GM12878 (cell line): ENCODE results near the gene EML3.

ENCODE experiments used
- EGR1 ChIP-seq, 2 experiments: IDR thresholded peaks; 1 replicate in 1 of 2; 2 replicates in 1 of 2; pipeline ENCODE4 v1.6.1; 2011 to 2012; ENCODE audit warnings: low read depth in 2 of 2, low read length in 2 of 2, borderline replicate concordance in 1 of 2, mild to moderate bottlenecking in 1 of 2, moderate library complexity in 1 of 2
- NFIC ChIP-seq: IDR thresholded peaks from 2 replicates; pipeline ENCODE4 v1.6.1; 2012; ENCODE audit warnings: low read depth, mild to moderate bottlenecking, inconsistent platforms, low read length, moderate library complexity
- POLR2A ChIP-seq: IDR thresholded peaks from 2 replicates; pipeline ENCODE4 v1.6.1; 2011; ENCODE audit warnings: low read depth, mild to moderate bottlenecking, low read length
- POLR2AphosphoS5 ChIP-seq: IDR thresholded peaks from 2 replicates; pipeline ENCODE4 v1.6.1; 2011; ENCODE audit warnings: mild to moderate bottlenecking, low read length, inconsistent platforms
- SIN3A ChIP-seq: IDR thresholded peaks from 2 replicates; pipeline ENCODE4 v1.6.1; 2012; ENCODE audit warnings: low read depth, low read length, improper control_type of control experiment
- SMARCA5 ChIP-seq: fragments of 450-650 bp; IDR thresholded peaks from 2 replicates; pipeline ENCODE4 v1.6.1; 2017; ENCODE audit warnings: mild to moderate bottlenecking
- TF ChIP-seq, protein P1 (sequence below): IDR thresholded peaks from 2 replicates; pipeline ENCODE4 v1.6.1; 2012; ENCODE audit warnings: mild to moderate bottlenecking, low read depth, low read length
- TF ChIP-seq, protein P2 (sequence below): fragments of 150-350 bp; IDR thresholded peaks from 2 replicates; pipeline ENCODE4 v1.6.1; 2014; ENCODE audit warnings: mild to moderate bottlenecking, low read depth, low read length
- TF ChIP-seq, protein P3 (sequence below), 3 experiments: IDR thresholded peaks in 2 of 3; conservative IDR thresholded peaks in 1 of 3; 2 replicates each; pipeline ENCODE4 v1.5.1; 2011; ENCODE audit warnings: low read depth in 3 of 3, low read length in 3 of 3, mild to moderate bottlenecking in 3 of 3, control low read depth in 2 of 3, moderate library complexity in 2 of 3, inconsistent platforms in 1 of 3, mixed read lengths in 1 of 3; ENCODE audit not compliant: control insufficient read depth in 2 of 3, insufficient read depth in 1 of 3; ENCODE audit errors: extremely low read depth in 1 of 3

DNA sequence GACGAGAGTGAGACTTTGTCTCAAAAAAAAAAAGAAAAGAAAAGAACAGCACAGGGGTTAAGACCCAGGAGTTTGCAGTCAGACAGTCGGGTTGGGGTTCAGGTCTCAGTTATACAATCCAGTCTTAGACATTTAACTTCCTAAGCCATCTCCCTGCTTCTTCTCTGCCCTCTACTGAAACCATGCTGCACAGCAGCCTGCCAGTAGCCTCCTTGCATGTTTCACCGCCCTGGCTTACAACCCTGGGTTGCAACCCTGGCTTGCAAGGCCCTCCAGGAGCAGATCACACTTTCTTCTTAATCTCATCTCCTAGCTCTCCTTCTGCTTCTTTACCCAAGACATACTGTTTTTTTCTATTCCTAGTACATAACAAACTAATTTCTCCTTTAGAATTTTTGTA, 15.1 kb upstream of the EML3 start:
- TF ChIP-seq, protein P1, sequence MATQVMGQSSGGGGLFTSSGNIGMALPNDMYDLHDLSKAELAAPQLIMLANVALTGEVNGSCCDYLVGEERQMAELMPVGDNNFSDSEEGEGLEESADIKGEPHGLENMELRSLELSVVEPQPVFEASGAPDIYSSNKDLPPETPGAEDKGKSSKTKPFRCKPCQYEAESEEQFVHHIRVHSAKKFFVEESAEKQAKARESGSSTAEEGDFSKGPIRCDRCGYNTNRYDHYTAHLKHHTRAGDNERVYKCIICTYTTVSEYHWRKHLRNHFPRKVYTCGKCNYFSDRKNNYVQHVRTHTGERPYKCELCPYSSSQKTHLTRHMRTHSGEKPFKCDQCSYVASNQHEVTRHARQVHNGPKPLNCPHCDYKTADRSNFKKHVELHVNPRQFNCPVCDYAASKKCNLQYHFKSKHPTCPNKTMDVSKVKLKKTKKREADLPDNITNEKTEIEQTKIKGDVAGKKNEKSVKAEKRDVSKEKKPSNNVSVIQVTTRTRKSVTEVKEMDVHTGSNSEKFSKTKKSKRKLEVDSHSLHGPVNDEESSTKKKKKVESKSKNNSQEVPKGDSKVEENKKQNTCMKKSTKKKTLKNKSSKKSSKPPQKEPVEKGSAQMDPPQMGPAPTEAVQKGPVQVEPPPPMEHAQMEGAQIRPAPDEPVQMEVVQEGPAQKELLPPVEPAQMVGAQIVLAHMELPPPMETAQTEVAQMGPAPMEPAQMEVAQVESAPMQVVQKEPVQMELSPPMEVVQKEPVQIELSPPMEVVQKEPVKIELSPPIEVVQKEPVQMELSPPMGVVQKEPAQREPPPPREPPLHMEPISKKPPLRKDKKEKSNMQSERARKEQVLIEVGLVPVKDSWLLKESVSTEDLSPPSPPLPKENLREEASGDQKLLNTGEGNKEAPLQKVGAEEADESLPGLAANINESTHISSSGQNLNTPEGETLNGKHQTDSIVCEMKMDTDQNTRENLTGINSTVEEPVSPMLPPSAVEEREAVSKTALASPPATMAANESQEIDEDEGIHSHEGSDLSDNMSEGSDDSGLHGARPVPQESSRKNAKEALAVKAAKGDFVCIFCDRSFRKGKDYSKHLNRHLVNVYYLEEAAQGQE = no peak
- TF ChIP-seq SIN3A = no peak
- no peak for TF ChIP-seq SMARCA5
- no peak for TF ChIP-seq POLR2A
- no peak for TF ChIP-seq EGR1 (IDR thresholded peaks at IDR 0.05; ENCODE audit: borderline replicate concordance in 1 of 2, low read depth in 2 of 2, low read length in 2 of 2)
- TF ChIP-seq, protein P2, sequence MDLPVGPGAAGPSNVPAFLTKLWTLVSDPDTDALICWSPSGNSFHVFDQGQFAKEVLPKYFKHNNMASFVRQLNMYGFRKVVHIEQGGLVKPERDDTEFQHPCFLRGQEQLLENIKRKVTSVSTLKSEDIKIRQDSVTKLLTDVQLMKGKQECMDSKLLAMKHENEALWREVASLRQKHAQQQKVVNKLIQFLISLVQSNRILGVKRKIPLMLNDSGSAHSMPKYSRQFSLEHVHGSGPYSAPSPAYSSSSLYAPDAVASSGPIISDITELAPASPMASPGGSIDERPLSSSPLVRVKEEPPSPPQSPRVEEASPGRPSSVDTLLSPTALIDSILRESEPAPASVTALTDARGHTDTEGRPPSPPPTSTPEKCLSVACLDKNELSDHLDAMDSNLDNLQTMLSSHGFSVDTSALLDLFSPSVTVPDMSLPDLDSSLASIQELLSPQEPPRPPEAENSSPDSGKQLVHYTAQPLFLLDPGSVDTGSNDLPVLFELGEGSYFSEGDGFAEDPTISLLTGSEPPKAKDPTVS = no peak
- TF ChIP-seq POLR2AphosphoS5 = no peak
- TF ChIP-seq, protein P3, sequence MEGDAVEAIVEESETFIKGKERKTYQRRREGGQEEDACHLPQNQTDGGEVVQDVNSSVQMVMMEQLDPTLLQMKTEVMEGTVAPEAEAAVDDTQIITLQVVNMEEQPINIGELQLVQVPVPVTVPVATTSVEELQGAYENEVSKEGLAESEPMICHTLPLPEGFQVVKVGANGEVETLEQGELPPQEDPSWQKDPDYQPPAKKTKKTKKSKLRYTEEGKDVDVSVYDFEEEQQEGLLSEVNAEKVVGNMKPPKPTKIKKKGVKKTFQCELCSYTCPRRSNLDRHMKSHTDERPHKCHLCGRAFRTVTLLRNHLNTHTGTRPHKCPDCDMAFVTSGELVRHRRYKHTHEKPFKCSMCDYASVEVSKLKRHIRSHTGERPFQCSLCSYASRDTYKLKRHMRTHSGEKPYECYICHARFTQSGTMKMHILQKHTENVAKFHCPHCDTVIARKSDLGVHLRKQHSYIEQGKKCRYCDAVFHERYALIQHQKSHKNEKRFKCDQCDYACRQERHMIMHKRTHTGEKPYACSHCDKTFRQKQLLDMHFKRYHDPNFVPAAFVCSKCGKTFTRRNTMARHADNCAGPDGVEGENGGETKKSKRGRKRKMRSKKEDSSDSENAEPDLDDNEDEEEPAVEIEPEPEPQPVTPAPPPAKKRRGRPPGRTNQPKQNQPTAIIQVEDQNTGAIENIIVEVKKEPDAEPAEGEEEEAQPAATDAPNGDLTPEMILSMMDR (IDR thresholded peaks at IDR 0.05 in 2 of 3, conservative IDR thresholded peaks at IDR 0.05 in 1 of 3; ENCODE audit: control insufficient read depth in 2 of 3, extremely low read depth in 1 of 3, insufficient read depth in 1 of 3, low read depth in 3 of 3, low read length in 3 of 3) = 0 out of 6 replicates have a peak, but pooled peaks of 1 of the 3 experiments have one; percentile 10
- no peak for TF ChIP-seq NFIC
